ENCODE results near the gene LRIT2.
"Not testable (repeated sequence)": the region's sequence is repeated elsewhere in the genome, so short reads cannot be mapped to it uniquely, and the experiment has no call there.

LRIT2 gene

DNA sequence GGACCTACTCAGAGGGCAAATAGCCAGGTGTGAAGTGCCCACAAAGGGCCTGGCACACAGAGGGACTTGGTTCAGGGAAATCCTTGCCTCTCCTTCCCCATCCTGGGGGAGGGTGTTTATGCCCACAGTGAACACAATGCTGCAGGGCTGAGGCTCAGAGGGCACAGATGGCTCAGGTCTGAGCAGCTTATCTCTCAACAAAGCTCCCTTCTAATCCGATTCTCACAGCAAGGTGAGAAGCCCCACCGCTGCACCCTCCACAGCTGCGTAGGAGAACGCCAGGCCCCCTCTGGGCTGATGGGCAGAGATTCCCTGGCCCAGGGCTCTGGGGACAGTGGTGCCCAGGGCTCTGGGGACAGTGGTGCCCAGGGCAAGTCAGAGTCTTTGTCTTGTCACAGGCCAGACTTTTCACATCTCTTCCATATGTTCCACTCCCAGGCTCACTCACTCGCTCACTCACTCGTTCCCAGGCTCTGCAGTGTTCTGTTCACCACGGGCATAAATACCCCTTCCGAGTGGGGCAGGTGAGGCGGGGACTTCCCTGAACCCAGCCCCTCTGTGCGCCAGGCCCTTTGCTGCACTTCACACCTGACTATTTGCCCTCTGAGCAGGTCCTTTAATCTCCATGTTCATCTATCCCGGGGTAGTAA is 39.7 kb downstream of the LRIT2 start:
- DNase-seq (ENCODE audit: low read depth in 1 of 2, low spot score in 1 of 2): no peak

DNA sequence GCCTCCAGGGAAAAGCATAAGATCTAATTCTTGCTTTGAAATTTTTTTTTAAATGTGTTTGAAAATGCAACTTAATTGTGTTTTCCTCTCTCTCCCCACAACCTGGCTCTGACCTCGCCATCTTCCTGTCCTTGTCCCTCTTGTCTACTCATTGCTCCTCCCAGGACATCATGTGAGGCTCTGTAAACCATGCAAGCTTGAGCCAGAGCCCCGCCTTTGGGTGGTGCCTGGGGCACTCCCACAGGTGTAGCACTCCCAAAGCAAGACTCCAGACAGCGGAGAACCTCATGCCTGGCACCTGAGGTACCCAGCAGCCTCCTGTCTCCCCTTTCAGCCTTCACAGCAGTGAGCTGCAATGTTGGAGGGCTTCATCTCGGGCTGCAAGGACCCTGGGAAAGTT is 40.8 kb downstream of the LRIT2 start:
- DNase-seq (ENCODE audit: low read depth in 1 of 2, low spot score in 1 of 2): no peak

DNA sequence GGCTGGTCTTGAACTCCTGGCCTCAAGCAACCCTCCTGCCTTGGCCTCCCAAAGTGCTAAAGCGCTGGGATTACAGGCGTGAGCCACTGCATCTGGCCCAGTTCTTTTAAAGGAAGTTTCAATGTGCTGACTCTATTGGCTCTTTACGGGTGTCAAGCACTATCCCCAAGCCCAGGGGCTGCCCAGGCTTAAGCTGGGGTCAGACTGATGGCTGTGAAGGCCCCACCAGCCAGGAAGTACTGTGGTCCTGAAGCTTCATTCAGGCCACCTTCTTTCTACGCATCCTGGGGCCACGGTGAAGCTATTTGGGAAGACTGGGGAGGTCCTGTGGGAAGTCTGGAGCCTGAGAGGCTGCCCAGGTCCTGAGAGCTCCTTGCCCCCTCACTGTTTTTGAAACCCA is 43.7 kb downstream of the LRIT2 start:
- DNase-seq (ENCODE audit: low read depth in 1 of 2, low spot score in 1 of 2): no peak

DNA sequence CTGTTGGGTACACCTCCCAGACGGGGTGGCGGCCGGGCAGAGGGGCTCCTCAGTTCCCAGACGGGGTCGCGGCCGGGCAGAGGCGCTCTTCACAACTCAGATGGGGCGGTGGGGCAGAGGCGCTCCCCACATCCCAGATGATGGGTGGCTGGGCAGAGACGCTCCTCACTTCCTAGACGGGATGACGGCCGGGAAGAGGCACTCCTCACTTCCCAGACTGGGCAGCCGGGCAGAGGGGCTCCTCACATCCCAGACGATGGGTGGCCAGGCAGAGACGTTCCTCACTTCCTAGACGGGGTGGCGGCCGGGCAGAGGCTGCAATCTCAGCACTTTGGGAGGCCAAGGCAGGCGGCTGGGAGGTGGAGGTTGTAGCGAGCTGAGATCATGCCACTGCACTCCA is 45.0 kb downstream of the LRIT2 start:
- not testable (repeated sequence) for DNase-seq (ENCODE audit: low read depth in 1 of 2, low spot score in 1 of 2)

DNA sequence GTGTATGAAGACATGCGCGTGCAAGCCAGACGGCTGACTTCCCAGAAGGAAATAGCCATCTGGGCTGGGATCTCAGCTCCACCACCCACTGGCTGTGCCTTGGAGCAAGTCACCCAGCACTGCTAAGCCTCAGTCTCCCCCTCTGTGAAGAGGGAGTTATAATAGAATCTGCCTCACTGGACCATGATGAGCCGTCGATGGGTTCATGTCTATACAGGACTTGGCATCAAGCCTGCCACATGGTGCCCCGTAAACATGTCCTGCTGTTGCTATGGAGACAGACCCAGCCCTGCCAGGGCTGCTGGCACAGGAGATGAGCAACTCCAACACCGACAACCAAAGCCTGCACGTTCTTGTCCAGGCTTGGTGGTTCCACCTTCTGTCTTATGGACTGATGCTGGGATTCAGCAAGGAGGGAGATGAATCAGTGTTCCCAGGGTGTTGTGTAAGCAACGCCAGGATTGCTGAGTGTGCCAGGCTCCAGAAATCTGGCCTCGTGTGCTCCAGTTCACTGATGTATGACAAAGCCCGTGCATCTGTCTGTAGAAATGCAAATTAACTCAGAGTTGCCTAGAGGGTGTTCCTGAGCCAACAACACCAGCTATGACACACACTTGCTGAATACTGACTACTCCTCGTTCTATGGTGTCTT is 46.2 kb downstream of the LRIT2 start:
- DNase-seq (ENCODE audit: low read depth in 1 of 2, low spot score in 1 of 2): no peak

DNA sequence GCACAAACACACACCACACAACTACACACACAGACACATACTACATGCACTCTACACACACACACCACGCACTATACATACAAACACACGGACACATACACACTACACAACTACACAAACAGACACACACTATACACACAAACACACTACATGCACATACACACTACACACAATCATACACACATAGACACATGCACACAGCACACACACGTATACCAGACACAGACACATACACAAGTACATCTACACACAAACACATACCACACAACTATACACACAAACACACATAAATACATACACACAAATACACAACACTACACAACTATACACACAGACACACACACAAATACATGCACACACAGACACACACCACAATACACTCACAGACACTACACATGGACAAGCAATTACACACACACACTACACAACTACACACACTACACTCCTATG is 47.2 kb downstream of the LRIT2 start:
- DNase-seq (ENCODE audit: low read depth in 1 of 2, low spot score in 1 of 2): no peak

DNA sequence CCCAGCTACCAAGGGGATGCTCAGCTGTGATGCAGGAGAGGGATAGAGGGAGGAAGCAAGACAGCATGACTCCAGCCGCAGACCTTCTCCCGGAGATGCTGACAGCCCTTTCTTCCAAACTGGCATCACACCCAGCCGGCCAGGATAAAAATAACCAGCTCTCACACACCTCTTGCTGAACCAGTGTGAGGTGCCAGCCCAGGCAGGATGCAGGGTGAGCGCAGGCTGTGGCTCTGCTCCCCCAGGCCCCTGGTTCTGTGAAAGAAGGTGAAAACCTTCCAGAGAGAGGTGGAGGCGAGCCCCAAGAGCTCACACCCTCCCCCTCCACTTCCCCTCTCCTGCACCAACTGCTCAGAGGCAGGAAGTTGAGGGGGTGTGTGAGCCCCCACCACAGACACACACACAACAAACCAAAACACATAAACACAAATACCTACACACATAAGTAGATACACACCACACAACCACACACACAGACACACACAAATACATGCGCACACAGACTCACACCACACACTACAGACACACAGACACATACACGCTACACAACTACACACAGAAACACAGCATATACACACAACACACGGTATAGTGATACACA is 47.7 kb downstream of the LRIT2 start:
- DNase-seq (ENCODE audit: low read depth in 1 of 2, low spot score in 1 of 2): no peak

DNA sequence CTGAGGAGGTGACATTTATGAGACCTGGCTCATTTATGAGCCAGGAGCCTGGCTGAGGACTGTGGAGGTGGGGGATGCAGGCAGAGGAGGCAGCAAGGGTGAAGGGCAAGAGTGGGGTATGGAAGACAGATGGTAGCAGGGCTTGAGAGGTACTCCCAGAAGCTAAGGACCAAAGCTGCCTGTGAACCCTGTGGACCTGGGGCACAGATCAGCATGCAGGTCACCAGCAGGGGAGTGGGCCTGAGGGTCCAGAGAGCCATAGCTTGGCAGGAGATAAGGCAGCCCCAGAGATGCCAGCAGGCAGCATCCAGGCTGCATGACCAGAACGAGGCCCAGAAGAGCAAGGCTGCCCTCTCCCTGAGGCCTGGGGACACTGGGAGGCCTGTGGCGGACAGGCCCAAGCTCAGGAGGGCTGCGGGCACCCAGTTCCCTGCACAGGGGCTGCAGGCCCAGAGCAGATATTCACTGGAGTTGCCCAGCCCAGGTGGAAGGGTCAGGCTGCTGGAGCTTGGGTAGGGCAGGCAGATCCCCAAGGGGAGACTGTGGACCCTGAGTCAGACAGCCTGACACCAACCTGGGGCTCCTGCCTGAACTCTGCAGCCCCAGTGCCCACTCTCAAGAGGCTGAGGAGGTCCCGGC is 48.4 kb downstream of the LRIT2 start:
- DNase-seq (ENCODE audit: low read depth in 1 of 2, low spot score in 1 of 2): no peak

DNA sequence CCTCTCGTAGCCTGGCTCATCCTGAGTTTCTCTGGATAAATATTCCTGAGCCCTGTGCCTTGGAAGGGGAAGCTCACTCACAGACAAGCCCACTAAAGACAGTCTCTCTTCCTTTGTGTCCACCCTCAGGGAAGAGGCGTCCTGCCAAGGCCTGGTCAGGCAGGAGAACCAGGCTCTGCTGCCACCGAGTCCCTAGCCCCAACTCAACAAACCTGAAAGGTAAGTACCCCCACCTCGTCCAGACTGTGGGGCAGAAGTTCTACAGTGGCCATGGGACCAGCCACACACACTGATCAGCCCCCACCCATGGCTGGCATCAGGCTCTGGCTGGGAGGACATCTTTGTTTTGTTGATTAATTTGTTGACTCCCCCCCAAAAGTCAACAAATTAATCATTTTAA is 49.0 kb downstream of the LRIT2 start:
- DNase-seq (ENCODE audit: low read depth in 1 of 2, low spot score in 1 of 2): no peak

DNA sequence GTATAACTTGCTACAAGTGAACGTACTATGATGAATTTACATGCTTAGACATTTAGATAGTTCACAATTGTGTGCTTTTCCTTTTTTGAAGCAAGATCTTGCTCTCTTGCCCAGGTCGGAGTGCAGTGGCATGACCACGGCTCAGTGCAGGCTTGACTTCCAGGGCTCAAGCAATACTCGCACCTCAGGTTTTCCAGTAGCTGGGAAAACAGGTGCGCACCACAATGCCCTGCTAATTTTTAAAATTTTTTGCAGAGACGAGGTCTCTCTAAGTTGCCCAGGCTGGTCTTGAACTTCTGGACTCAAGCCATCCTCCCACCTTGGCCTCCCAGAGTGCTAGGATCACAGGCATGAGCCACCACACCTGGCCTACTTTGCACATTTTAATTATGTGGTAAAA is 49.9 kb downstream of the LRIT2 start:
- no peak for DNase-seq (ENCODE audit: low read depth in 1 of 2, low spot score in 1 of 2)

DNA sequence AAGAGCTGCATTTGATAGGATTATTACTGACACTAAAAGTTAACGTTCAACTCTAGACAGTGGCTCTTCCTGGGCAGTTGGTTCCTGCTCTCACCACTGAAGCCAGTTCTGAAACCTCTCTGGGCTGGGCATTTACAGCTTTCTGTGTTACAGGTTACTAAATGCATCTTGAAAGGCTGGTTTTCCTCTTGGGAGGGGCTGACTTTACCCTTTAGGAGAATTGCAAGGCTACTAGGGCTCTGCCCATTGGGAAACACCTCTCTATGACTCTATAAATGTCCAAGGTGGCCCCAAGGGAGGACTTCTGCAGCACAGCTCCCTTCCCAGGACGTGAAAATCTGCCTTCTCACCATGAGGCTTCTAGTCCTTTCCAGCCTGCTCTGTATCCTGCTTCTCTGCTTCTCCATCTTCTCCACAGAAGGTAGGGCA is 51.8 kb downstream of the LRIT2 start, which contains the start of gene GPR15LG:
Gene GPR15LG (plus strand): TSS at position 301 of the 429 bp plus-strand sequence. CDS start 51 bp downstream, at position 352.
- no peak for DNase-seq (ENCODE audit: low read depth in 1 of 2, low spot score in 1 of 2)

DNA sequence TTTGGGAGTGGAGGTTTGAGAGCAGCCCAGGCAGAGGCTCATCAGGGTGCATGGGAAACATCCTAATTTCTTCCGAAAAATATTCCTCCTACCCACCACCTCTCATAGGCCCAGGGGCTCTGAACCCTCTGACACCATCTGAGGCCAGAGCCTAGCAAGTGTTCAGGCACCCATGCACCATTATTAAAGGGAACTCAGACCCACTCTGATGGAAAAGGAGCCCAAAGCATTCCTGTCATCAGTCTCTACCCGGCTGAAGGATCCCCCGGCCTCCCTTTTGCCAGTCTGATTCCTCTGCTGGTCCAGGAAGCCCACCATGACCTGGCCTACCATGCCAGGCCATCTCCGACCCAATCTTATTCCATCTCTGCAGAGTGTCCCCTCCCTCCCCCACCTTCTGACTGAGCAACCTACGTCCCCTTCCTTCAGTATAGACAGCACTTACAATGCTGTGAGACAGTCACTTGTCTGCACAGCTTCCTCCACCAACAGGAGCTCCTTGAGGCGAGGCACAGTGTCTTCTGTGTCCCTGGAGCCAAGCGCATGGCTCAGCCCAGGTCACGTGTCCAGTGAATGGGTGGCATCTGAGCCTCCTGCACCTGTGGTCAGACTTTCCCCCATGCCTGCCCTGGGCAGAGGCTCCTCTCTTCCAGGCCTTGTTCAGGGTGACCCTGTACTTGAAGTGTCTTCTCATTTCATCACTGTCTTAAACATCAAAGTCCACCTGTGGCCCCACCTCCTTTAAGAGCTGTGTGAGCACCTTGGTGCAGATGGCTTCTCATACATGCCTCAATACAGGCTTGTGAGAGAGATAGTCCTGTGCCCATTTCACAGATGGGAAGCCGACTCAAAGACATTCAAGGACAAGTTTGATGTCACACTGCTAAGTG is 52.6 kb downstream of the LRIT2 start:
- no peak for DNase-seq (ENCODE audit: low read depth in 1 of 2, low spot score in 1 of 2)

DNA sequence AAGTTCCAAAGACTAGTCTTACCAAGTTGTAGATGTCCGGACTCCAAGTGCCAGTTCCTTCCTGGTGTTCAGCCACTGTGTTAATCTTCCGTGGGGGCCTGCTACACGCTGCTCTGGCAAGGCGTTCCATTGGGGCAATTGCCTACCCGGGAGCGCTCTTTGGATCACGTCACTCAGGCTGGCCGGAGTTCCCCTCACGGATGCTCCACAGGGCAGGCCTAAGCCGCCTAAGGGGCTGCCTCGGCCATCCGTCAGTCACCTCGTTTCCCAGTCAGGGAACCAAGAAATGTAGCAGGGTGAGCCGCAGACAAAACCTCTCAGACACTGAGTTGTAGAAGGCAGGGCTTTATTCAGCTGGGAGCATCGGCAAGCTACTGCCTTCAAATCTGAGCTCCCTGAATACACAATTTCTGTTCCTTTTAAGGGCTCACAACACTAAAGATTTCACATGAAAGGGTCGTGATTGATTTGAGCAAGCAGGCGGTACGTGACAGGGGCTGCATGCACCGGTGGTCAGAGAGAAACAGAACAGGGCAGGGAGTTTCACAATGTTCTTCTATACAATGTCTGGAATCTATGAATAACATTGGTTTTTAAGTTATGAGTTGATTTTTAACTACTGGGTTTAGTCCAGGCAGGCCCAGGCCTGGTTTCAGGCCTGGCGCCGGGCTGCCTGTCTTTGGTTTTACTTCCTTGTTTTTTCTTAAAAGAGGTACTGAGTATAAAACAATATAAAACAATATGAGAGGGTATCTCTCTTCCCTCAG is 53.5 kb downstream of the LRIT2 start:
- not testable (repeated sequence) for DNase-seq (ENCODE audit: low read depth in 1 of 2, low spot score in 1 of 2)

DNA sequence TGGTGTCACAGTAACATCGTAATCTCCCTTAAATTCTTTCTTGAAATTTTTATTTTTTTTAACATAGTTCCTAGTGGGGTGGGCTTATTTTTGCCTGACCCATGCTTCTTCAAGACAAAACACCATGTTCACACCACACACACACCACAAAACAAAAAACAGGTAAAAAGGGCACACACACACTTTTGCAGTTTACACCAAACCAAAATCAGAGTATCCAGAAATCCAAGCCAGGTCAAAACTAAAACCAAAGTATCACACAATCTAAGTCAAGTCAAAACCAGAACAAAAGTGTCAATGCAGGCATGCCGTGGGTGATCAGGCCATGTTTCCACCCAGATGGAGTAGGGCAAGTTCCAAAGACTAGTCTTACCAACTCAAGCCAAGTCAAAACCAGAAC is 54.1 kb downstream of the LRIT2 start:
- DNase-seq (ENCODE audit: low read depth in 1 of 2, low spot score in 1 of 2): not testable (repeated sequence)
